SK-N-SH treated with all-trans-retinoic acid at 6 μM for 48 hours (cell line): ENCODE data around the gene FAF1.

ENCODE experiments used
- ATAC-seq: fragments of 200-7000 bp; cut with Tn5 transposase; 3 replicates; pipeline ENCODE4 v1.9.1; 2020; ENCODE audit warnings: mild to moderate bottlenecking, moderate library complexity
- ARNTL ChIP-seq: fragments of 450-650 bp; formaldehyde crosslinking; IDR thresholded peaks from 2 replicates; pipeline ENCODE4 v1.5.0; 2020; ENCODE audit warnings: low read depth, mild to moderate bottlenecking, moderate library complexity, borderline replicate concordance
- BACH2 ChIP-seq: fragments of 250-450 bp; sonication (Bioruptor Pico); IDR thresholded peaks from 2 replicates; pipeline ENCODE4 v1.9.0; 2021; ENCODE audit warnings: mild to moderate bottlenecking, borderline replicate concordance
- CSDC2 ChIP-seq: fragments of 250-450 bp; sonication (Bioruptor Pico); IDR thresholded peaks from 2 replicates; pipeline ENCODE4 v1.5.0; 2020; ENCODE audit warnings: mild to moderate bottlenecking, moderate library complexity
- ESRRG ChIP-seq: fragments of 250-450 bp; sonication (Bioruptor Pico); IDR thresholded peaks from 2 replicates; pipeline ENCODE4 v1.6.1; 2021; ENCODE audit warnings: mild to moderate bottlenecking
- GLIS3 ChIP-seq: fragments of 250-450 bp; sonication (Bioruptor Pico); IDR thresholded peaks from 2 replicates; pipeline ENCODE4 v1.5.0; 2020; ENCODE audit warnings: mild to moderate bottlenecking, moderate library complexity
- PPARA ChIP-seq: fragments of 250-450 bp; sonication (Bioruptor Pico); IDR thresholded peaks from 2 replicates; pipeline ENCODE4 v1.5.0; 2020; ENCODE audit warnings: mild to moderate bottlenecking, borderline replicate concordance
- RARB ChIP-seq: fragments of 250-450 bp; sonication (Bioruptor Pico); IDR thresholded peaks from 2 replicates; pipeline ENCODE4 v1.8.0; 2021; ENCODE audit warnings: mild to moderate bottlenecking, moderate library complexity
- SNAI2 ChIP-seq: fragments of 250-450 bp; sonication (Bioruptor Pico); IDR thresholded peaks from 2 replicates; pipeline ENCODE4 v1.5.0; 2020; ENCODE audit warnings: mild to moderate bottlenecking, moderate library complexity
- TCF4 ChIP-seq: fragments of 250-450 bp; sonication (Bioruptor Pico); IDR thresholded peaks from 2 replicates; pipeline ENCODE4 v1.8.0; 2021; ENCODE audit warnings: mild to moderate bottlenecking, moderate library complexity, borderline replicate concordance
- TOX ChIP-seq: fragments of 250-450 bp; sonication (Bioruptor Pico); IDR thresholded peaks from 2 replicates; pipeline ENCODE4 v1.8.0; 2021; ENCODE audit warnings: mild to moderate bottlenecking, moderate library complexity, borderline replicate concordance
- ZC3H10 ChIP-seq: fragments of 250-450 bp; sonication (Bioruptor Pico); IDR thresholded peaks from 2 replicates; pipeline ENCODE4 v1.5.1; 2021; ENCODE audit warnings: mild to moderate bottlenecking, moderate library complexity
- ZFP30 ChIP-seq: fragments of 450-650 bp; formaldehyde crosslinking; IDR thresholded peaks from 2 replicates; pipeline ENCODE4 v1.5.0; 2022; ENCODE audit warnings: mild to moderate bottlenecking, moderate library complexity
- ZNF565 ChIP-seq: fragments of 450-650 bp; formaldehyde crosslinking; conservative IDR thresholded peaks from 2 replicates; pipeline ENCODE4 v1.5.0; 2020; ENCODE audit warnings: low read depth, mild to moderate bottlenecking, moderate library complexity
- ZNF70 ChIP-seq: fragments of 450-650 bp; formaldehyde crosslinking; IDR thresholded peaks from 2 replicates; pipeline ENCODE4 v1.5.0; 2020; ENCODE audit warnings: mild to moderate bottlenecking, moderate library complexity
- ZNF8 ChIP-seq: fragments of 450-650 bp; formaldehyde crosslinking; IDR thresholded peaks from 2 replicates; pipeline ENCODE4 v1.5.0; 2020; ENCODE audit warnings: mild to moderate bottlenecking, moderate library complexity
- TF ChIP-seq, protein P1 (sequence below): fragments of 250-450 bp; sonication (Bioruptor Pico); IDR thresholded peaks from 2 replicates; pipeline ENCODE4 v1.8.0; 2020; ENCODE audit warnings: mild to moderate bottlenecking, moderate library complexity, borderline replicate concordance
- TF ChIP-seq, protein P2 (sequence below): fragments of 250-450 bp; sonication (Bioruptor Pico); IDR thresholded peaks from 2 replicates; pipeline ENCODE4 v1.5.1; 2021; ENCODE audit warnings: mild to moderate bottlenecking, moderate library complexity
- TF ChIP-seq, protein P3 (sequence below): fragments of 250-450 bp; sonication (Bioruptor Pico); IDR thresholded peaks from 2 replicates; pipeline ENCODE4 v1.5.1; 2020; ENCODE audit warnings: low read depth, mild to moderate bottlenecking, moderate library complexity
- TF ChIP-seq, protein P4 (sequence below): fragments of 250-450 bp; sonication (Bioruptor Pico); IDR thresholded peaks from 2 replicates; pipeline ENCODE4 v1.5.0; 2020; ENCODE audit warnings: mild to moderate bottlenecking, moderate library complexity

Gene FAF1

DNA sequence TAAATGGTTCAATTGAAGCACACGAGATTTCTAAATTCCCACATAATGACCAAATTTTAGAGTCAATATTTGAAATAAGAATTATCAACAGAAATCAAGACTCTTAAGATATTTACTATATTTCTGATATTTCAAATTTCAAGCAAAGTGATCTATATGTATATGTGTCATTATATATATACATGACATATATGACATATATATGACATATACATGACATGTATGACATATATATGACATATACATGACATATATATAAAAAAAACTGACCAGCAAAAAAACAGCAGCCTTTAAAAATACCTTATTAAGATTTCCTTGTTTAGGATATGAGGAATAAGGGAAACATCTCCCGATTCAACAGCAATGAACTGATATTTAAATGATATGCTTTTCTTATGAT is 266.2 kb downstream of the FAF1 start:
- ATAC-seq: no peak
- TF ChIP-seq ZNF8 (CRISPR knock-in tag) (no peak), TOX (CRISPR knock-in tag) (no peak), TCF4 (CRISPR knock-in tag) (no peak), ZNF565 (CRISPR knock-in tag) (no peak), ZC3H10 (CRISPR knock-in tag) (no peak), RARB (CRISPR knock-in tag) (no peak), GLIS3 (CRISPR knock-in tag) (no peak), BACH2 (CRISPR knock-in tag) (no peak)
- TF ChIP-seq, protein P1, sequence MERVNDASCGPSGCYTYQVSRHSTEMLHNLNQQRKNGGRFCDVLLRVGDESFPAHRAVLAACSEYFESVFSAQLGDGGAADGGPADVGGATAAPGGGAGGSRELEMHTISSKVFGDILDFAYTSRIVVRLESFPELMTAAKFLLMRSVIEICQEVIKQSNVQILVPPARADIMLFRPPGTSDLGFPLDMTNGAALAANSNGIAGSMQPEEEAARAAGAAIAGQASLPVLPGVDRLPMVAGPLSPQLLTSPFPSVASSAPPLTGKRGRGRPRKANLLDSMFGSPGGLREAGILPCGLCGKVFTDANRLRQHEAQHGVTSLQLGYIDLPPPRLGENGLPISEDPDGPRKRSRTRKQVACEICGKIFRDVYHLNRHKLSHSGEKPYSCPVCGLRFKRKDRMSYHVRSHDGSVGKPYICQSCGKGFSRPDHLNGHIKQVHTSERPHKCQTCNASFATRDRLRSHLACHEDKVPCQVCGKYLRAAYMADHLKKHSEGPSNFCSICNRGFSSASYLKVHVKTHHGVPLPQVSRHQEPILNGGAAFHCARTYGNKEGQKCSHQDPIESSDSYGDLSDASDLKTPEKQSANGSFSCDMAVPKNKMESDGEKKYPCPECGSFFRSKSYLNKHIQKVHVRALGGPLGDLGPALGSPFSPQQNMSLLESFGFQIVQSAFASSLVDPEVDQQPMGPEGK (CRISPR knock-in tag): no peak
- TF ChIP-seq, protein P2, sequence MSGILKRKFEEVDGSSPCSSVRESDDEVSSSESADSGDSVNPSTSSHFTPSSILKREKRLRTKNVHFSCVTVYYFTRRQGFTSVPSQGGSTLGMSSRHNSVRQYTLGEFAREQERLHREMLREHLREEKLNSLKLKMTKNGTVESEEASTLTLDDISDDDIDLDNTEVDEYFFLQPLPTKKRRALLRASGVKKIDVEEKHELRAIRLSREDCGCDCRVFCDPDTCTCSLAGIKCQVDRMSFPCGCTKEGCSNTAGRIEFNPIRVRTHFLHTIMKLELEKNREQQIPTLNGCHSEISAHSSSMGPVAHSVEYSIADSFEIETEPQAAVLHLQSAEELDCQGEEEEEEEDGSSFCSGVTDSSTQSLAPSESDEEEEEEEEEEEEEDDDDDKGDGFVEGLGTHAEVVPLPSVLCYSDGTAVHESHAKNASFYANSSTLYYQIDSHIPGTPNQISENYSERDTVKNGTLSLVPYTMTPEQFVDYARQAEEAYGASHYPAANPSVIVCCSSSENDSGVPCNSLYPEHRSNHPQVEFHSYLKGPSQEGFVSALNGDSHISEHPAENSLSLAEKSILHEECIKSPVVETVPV (CRISPR knock-in tag): no peak
- TF ChIP-seq, all 23 proteins: peak for 0

DNA sequence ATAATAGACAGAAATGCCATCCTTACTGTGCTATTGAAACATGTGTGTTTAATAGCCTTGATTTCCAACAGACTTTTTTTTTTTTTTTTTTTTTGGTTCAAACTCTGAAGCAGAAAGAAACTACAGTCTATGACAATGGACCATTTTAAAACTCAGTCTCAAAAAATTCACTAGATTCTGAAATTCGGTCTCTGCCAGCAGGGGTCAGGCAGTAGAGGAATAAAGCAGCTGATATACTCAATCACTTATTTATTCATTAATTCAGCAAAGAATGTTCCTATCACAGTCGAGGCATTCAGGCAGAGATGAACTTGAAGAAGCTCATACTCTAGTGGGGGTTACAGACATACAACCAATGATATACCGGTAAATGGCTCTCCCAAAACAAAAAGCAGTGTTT is 275.9 kb downstream of the FAF1 start:
- no peak for ATAC-seq
- TF ChIP-seq TCF4 (CRISPR knock-in tag): no peak
- no peak for TF ChIP-seq ZNF565 (CRISPR knock-in tag)
- no peak for TF ChIP-seq RARB (CRISPR knock-in tag)
- TF ChIP-seq, protein P3, sequence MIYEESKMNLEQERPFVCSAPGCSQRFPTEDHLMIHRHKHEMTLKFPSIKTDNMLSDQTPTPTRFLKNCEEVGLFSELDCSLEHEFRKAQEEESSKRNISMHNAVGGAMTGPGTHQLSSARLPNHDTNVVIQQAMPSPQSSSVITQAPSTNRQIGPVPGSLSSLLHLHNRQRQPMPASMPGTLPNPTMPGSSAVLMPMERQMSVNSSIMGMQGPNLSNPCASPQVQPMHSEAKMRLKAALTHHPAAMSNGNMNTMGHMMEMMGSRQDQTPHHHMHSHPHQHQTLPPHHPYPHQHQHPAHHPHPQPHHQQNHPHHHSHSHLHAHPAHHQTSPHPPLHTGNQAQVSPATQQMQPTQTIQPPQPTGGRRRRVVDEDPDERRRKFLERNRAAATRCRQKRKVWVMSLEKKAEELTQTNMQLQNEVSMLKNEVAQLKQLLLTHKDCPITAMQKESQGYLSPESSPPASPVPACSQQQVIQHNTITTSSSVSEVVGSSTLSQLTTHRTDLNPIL: no peak
- no peak for TF ChIP-seq ARNTL
- TF ChIP-seq TOX (CRISPR knock-in tag): no peak
- TF ChIP-seq CSDC2 (CRISPR knock-in tag): no peak
- TF ChIP-seq ESRRG (CRISPR knock-in tag): no peak
- TF ChIP-seq ZNF70 (CRISPR knock-in tag): no peak

DNA sequence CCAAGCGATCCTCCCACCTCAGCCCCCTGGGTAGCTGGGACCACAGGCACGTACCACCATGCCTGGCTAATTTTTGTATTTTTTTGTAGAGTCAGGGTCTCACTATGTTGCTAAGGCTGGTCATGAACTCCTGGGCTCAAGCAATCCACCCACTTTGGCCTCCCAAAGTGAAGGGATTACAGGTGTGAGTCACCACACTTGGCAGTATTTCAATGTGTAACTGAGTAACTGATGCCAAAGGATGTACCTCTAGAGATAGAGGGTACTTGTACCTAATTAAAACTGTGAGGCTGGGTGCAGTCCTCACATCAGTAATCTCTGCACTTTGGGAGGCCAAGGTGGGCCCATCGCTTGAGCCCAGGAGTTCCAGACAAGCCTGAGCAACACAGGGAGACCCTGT is 278.1 kb downstream of the FAF1 start:
- TF ChIP-seq ARNTL (no peak), CSDC2 (CRISPR knock-in tag) (no peak), GLIS3 (CRISPR knock-in tag) (no peak), BACH2 (CRISPR knock-in tag) (no peak), ZFP30 (no peak), SNAI2 (CRISPR knock-in tag) (no peak), ESRRG (CRISPR knock-in tag) (no peak), PPARA (no peak)
- TF ChIP-seq, protein P1 (CRISPR knock-in tag): no peak
- TF ChIP-seq, protein P4, sequence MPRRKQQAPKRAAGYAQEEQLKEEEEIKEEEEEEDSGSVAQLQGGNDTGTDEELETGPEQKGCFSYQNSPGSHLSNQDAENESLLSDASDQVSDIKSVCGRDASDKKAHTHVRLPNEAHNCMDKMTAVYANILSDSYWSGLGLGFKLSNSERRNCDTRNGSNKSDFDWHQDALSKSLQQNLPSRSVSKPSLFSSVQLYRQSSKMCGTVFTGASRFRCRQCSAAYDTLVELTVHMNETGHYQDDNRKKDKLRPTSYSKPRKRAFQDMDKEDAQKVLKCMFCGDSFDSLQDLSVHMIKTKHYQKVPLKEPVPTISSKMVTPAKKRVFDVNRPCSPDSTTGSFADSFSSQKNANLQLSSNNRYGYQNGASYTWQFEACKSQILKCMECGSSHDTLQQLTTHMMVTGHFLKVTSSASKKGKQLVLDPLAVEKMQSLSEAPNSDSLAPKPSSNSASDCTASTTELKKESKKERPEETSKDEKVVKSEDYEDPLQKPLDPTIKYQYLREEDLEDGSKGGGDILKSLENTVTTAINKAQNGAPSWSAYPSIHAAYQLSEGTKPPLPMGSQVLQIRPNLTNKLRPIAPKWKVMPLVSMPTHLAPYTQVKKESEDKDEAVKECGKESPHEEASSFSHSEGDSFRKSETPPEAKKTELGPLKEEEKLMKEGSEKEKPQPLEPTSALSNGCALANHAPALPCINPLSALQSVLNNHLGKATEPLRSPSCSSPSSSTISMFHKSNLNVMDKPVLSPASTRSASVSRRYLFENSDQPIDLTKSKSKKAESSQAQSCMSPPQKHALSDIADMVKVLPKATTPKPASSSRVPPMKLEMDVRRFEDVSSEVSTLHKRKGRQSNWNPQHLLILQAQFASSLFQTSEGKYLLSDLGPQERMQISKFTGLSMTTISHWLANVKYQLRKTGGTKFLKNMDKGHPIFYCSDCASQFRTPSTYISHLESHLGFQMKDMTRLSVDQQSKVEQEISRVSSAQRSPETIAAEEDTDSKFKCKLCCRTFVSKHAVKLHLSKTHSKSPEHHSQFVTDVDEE: no peak
- TF ChIP-seq, all 23 proteins: peak for 0
- no peak for ATAC-seq
